ENCODE measurements around the gene BAG5. TPM values are rescaled to one million over a fixed set of nuclear protein-coding genes. Genes with fewer than 3 reads are reported as not detected.

BAG5 gene
- total RNA-seq, 1 experiment from 2014 or later, result 36.5 TPM

GRCh38 chr14:103524002-103524935 lies 38.2 kb downstream of the BAG5 start:
- no peaks in the 10 kb centered on the region for H3K9me3 Mint-ChIP-seq (ENCODE audit: low read depth, unreplicated experiment)
- no TSS peak for BruUV-seq (replicated peaks)
- intact Hi-C loops (cut with micrococcal nuclease; ENCODE audit: unreplicated experiment), result no loop called here
- no peak for TF ChIP-seq CTCF (IDR thresholded peaks at IDR 0.05; ENCODE audit: unreplicated experiment)
- H3K4me1 Mint-ChIP-seq (ENCODE audit: low read depth, unreplicated experiment), result peaks cover 33% of the 10 kb centered on the region
- no peak for DNase-seq
- H3K27me3 Mint-ChIP-seq (ENCODE audit: unreplicated experiment), result no peaks in the 10 kb centered on the region
- no peak overlapping the region for H3K4me3 Mint-ChIP-seq (ENCODE audit: low read depth, unreplicated experiment)
- CTCF ChIA-PET, result no interaction called here
- H3K36me3 Mint-ChIP-seq (ENCODE audit: insufficient read depth, unreplicated experiment), result peaks cover 39% of the 10 kb centered on the region
- H3K27ac Mint-ChIP-seq (ENCODE audit: unreplicated experiment), result no peak overlapping the region

- CTCF ChIA-PET, result no interaction called here
- no peak for TF ChIP-seq CTCF (IDR thresholded peaks at IDR 0.05; ENCODE audit: unreplicated experiment)
- no peaks in the 10 kb centered on the region for H3K9me3 Mint-ChIP-seq (ENCODE audit: low read depth, unreplicated experiment)
- BruUV-seq (replicated peaks), result no TSS peak
- H3K27me3 Mint-ChIP-seq (ENCODE audit: unreplicated experiment), result no peaks in the 10 kb centered on the region
- peaks cover 38% of the 10 kb centered on the region for H3K36me3 Mint-ChIP-seq (ENCODE audit: insufficient read depth, unreplicated experiment)
- H3K4me1 Mint-ChIP-seq (ENCODE audit: low read depth, unreplicated experiment), result peaks cover 37% of the 10 kb centered on the region
- intact Hi-C loops (cut with micrococcal nuclease; ENCODE audit: unreplicated experiment), result no loop called here
- no peak overlapping the region for H3K27ac Mint-ChIP-seq (ENCODE audit: unreplicated experiment)
- no peak overlapping the region for H3K4me3 Mint-ChIP-seq (ENCODE audit: low read depth, unreplicated experiment)
- no peak for DNase-seq
These were observed 38.9 kb downstream of the BAG5 start for GRCh38 chr14:103523575-103523954.

DNA sequence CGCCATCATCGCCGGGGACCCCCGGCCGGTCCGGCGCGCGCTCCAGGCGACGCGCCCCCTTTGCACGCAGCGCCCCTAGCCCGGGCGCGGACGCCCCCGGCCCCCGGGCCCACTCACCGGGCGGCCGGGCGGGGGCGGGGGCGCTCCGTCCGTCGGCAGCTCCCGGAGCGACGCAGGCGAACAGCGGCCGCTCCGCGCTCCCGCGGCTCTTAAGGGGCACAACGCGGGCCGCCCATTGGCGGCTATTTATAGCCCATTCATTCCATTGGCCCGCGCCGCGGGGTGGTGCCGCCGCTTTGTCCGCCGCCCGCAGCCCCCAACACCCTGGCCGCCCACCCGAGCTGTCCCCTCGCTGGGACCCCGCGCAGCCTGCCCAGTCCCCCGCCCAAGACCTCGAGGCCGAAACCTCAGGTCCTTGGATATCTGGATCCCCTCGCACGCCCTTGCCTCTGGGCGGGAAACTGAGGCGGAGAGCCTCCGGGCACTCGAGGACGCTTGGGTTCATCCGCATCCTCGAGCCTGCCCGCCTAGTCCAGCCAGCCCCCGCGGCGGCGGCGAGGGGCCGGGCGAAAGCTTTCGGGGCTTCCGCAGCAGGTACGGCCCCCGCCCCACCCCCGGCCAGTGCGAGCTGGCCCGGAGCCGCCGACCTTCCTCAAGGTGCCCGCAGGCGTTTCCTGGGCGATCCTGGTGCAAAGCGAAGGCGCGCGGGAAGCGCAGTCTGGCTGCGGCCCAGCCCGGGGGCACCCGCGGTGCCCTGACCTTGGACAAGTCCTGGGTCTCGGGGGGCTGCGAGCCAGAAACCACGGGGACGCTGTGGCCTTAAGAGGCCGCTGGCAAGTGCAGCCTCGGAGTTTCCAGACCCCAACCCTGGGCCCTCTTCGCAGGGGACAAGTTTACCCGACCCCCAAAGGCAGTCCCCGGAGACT lies 39.5 kb downstream of the BAG5 start, which contains the start of gene CKB:
TSS of gene CKB (minus strand) at position 182 of the 926 bp plus-strand sequence. CDS start 337 bp downstream, outside the sequence.
- peak; percentile 54 for DNase-seq
- Mint-ChIP-seq H3K27ac (ENCODE audit: unreplicated experiment) (no peak within 1 kb of the TSS), H3K9me3 (ENCODE audit: low read depth, unreplicated experiment) (no peaks in the 10 kb centered on the region), H3K4me3 (ENCODE audit: low read depth, unreplicated experiment) (peak within 1 kb of the TSS; percentile 40), H3K4me1 (ENCODE audit: low read depth, unreplicated experiment) (peaks cover 31% of the 10 kb centered on the region), H3K36me3 (ENCODE audit: insufficient read depth, unreplicated experiment) (peaks cover 34% of the 10 kb centered on the region), H3K27me3 (ENCODE audit: unreplicated experiment) (no peaks in the 10 kb centered on the region)
- no peak for TF ChIP-seq CTCF (IDR thresholded peaks at IDR 0.05; ENCODE audit: unreplicated experiment)
- CTCF ChIA-PET, result interaction anchor here (1.8 kb wide), 1 partner anchor 18 kb away, joined by 6 read pairs; no protein-coding TSS in a partner anchor
- no TSS peak for BruUV-seq (replicated peaks)
- intact Hi-C loops (cut with micrococcal nuclease; ENCODE audit: unreplicated experiment), result no loop called here

DNA sequence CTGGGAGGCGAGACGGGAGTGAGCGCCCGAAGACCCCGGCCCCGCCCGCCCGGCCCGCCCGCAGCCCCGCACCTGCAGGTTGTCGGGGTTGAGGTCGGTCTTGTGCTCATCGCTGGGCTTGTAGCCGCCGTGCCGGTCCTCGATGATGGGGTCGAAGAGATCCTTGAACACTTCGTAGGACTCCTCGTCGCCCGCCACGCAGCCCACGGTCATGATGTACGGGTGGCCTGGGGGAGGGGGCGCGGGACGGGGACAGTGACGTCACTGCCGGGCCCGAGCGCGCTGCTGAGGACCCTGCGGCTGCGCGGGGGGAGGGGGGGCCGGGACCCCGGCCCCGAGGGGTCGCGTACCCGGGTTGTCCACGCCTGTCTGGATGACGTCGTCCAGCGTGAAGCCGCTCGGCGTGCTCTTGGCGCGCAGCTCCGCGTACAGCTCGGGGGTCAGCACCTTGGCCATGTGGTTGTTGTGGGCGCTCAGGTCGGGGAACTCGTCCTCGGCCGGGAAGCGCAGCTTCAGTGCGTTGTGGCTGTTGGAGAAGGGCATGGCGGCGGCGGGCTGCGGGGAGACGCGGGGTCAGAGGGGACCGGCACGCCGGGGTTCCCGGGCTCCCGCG lies 40.4 kb downstream of the BAG5 start:
- intact Hi-C loops (cut with micrococcal nuclease; ENCODE audit: unreplicated experiment), result no loop called here
- peaks cover 22% of the 10 kb centered on the region for H3K4me1 Mint-ChIP-seq (ENCODE audit: low read depth, unreplicated experiment)
- peak overlapping the region; percentile 40 for H3K4me3 Mint-ChIP-seq (ENCODE audit: low read depth, unreplicated experiment)
- no peak for TF ChIP-seq CTCF (IDR thresholded peaks at IDR 0.05; ENCODE audit: unreplicated experiment)
- H3K36me3 Mint-ChIP-seq (ENCODE audit: insufficient read depth, unreplicated experiment), result peaks cover 30% of the 10 kb centered on the region
- CTCF ChIA-PET, result interaction anchor here (1.8 kb wide), 1 partner anchor 19 kb away, joined by 6 read pairs; no protein-coding TSS in a partner anchor
- H3K27ac Mint-ChIP-seq (ENCODE audit: unreplicated experiment), result no peak overlapping the region
- no TSS peak for BruUV-seq (replicated peaks)
- no peak for DNase-seq
- no peaks in the 10 kb centered on the region for H3K27me3 Mint-ChIP-seq (ENCODE audit: unreplicated experiment)
- no peaks in the 10 kb centered on the region for H3K9me3 Mint-ChIP-seq (ENCODE audit: low read depth, unreplicated experiment)

Data from Calu3 (cell line).